AG09309 (cell line): ENCODE measurements around the gene STARD3NL.

Experiments
- DNase-seq: peaks from one replicate; pipeline ENCODE4 v3.0.0-alpha.2; 2010; ENCODE audit warnings: low read depth
- H3K4me3 ChIP-seq: 2 replicates; pipeline ENCODE4 v1.5.1; 2011; ENCODE audit warnings: mild to moderate bottlenecking, low read depth, low read length, moderate library complexity; ENCODE audit not compliant: control insufficient read depth
- TF ChIP-seq, protein P1 (sequence below): IDR thresholded peaks from 2 replicates; pipeline ENCODE4 v1.5.1; 2011; ENCODE audit warnings: mild to moderate bottlenecking, low read depth, low read length, inconsistent platforms; ENCODE audit not compliant: insufficient read depth, control insufficient read depth; ENCODE audit errors: missing control alignments

STARD3NL gene

DNA sequence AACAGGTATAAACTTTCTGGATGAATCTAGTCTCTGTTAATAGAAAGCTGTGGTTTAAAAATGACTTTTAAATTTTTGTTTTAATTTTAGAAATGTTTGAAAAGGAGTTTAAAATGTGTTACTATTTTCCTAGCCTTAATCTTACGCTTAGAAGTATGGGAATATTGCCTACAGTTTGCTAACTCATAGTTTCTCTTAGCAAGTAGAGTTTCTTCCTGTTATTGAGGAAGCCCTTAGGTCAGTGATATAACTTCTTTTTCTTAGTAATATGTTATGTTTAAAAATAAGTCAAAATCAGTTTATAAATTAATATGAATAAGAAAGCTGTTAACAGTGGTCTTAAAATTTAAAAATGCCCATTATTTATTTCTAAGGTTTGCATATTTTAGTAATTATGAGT is 3.1 kb downstream of the STARD3NL start:
- H3K4me3 ChIP-seq: no peak overlapping the region
- DNase-seq: no peak
- TF ChIP-seq, protein P1, sequence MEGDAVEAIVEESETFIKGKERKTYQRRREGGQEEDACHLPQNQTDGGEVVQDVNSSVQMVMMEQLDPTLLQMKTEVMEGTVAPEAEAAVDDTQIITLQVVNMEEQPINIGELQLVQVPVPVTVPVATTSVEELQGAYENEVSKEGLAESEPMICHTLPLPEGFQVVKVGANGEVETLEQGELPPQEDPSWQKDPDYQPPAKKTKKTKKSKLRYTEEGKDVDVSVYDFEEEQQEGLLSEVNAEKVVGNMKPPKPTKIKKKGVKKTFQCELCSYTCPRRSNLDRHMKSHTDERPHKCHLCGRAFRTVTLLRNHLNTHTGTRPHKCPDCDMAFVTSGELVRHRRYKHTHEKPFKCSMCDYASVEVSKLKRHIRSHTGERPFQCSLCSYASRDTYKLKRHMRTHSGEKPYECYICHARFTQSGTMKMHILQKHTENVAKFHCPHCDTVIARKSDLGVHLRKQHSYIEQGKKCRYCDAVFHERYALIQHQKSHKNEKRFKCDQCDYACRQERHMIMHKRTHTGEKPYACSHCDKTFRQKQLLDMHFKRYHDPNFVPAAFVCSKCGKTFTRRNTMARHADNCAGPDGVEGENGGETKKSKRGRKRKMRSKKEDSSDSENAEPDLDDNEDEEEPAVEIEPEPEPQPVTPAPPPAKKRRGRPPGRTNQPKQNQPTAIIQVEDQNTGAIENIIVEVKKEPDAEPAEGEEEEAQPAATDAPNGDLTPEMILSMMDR: no peak

- TF ChIP-seq, protein P1: no peak
- H3K4me3 ChIP-seq: no peak overlapping the region
- DNase-seq: no peak
These were observed 4.4 kb downstream of the STARD3NL start for GRCh38 chr7:38182450-38182849.

- no peak overlapping the region for H3K4me3 ChIP-seq
- TF ChIP-seq, protein P1: no peak
- no peak for DNase-seq
These were observed 7.6 kb downstream of the STARD3NL start for GRCh38 chr7:38185395-38186307.

- H3K4me3 ChIP-seq: no peak overlapping the region
- no peak for DNase-seq
- TF ChIP-seq, protein P1: no peak
These were observed 8.7 kb downstream of the STARD3NL start for GRCh38 chr7:38186593-38187314.

GRCh38 chr7:38187794-38188440 is 9.9 kb downstream of the STARD3NL start:
- TF ChIP-seq, protein P1: no peak
- no peak overlapping the region for H3K4me3 ChIP-seq
- no peak for DNase-seq

DNA sequence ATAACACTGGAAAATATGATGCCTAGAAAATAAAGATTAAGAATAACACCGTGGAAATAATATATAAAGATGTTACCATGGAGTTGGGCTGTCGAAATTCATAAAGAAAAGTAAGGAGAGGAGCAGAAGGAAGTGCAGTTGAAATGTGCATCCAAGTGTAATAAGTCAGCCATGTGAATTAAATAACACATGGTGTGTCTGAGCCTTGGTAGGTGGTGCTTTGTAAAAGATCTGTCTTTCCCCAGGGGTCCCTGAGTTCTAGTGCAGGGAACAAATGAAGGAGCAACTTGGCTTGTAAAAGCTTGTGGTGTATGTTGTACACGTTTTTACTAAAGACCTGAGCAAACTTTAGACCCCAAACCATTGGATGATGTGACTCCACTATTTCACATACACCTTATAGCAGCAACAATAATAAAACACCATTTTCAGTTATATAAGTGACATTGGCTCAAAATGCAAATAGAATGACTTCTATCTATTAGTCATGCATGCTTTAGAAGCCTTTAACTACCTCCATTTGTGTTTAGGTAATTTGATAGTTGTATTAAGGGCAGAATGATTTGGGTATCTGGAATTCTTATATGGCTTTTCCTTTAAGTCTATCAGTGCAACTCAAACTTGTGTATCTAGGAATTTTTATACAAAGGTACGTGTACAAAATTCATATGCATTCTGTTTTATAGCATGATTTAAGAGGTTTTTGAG is 11.3 kb downstream of the STARD3NL start:
- H3K4me3 ChIP-seq: no peak overlapping the region
- TF ChIP-seq, protein P1: no peak
- no peak for DNase-seq
